Measurements from ENCODE around the gene DCUN1D4.
A peak's percentile ranks its signal among the peaks of the same experiment; 100 is the strongest.

DCUN1D4 gene

DNA sequence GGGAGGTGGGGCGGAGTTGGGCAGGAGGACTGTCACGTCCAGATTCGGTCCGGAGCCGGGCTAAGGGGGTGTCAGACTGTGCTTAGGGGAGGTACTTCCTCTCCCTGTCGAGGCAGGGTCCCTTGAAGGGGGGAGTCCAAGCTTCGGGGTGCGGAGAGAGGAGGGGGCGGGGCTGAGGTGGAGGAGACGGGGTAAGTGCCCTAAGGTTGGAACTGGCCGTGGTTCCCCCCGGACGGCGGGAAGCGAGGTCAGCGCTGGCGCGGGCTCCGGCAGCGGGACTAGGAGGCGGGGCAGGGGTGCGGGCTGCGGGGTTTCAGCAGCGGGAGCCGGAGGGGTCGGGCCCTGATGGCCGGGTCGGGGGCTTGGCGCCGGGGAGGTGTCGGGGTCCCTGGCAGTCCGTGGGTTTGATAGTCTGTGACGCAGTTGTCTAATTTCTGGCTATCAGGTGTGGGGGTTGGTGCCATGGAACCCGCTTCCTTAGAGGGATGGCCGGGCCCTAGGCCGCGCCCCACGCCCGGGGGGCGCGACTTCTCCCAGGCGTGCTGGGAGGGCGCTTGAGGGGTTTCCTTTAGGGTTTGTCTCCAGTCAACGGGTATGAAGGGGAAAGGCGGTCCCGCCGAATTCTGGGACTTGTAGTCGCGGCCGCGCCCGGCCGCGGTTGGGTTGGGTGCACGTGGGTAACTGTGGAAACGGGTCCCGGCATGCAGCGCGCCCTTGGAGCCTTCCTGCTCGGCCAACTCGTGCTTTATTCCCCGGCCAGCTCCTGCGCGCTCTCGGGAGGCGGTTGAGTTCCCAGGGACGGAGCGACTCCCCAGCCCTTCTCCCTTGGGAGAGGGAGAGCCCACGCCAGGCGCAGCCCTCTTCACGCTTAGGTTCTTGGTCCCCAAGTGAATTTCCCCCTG, 1.5 kb downstream of the DCUN1D4 start:
- peak; percentile 73 for ATAC-seq

GRCh38 chr4:51845055-51845426, 2.1 kb downstream of the DCUN1D4 start:
- no peak for TF ChIP-seq ZNF70 (CRISPR knock-in tag; IDR thresholded peaks at IDR 0.05)
- TF ChIP-seq, protein P1, sequence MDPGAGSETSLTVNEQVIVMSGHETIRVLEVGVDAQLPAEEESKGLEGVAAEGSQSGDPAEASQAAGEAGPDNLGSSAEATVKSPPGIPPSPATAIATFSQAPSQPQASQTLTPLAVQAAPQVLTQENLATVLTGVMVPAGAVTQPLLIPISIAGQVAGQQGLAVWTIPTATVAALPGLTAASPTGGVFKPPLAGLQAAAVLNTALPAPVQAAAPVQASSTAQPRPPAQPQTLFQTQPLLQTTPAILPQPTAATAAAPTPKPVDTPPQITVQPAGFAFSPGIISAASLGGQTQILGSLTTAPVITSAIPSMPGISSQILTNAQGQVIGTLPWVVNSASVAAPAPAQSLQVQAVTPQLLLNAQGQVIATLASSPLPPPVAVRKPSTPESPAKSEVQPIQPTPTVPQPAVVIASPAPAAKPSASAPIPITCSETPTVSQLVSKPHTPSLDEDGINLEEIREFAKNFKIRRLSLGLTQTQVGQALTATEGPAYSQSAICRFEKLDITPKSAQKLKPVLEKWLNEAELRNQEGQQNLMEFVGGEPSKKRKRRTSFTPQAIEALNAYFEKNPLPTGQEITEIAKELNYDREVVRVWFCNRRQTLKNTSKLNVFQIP (CRISPR knock-in tag; IDR thresholded peaks at IDR 0.05; ENCODE audit: borderline replicate concordance, low read depth) = no peak
- TF ChIP-seq PATZ1 (CRISPR knock-in tag; IDR thresholded peaks at IDR 0.05; ENCODE audit: borderline replicate concordance) = no peak
- no peak for TF ChIP-seq ZNF565 (CRISPR knock-in tag; conservative IDR thresholded peaks at IDR 0.05; ENCODE audit: low read depth)
- no peak for TF ChIP-seq CSDC2 (CRISPR knock-in tag; IDR thresholded peaks at IDR 0.05)
- no peak for TF ChIP-seq PPARA (CRISPR knock-in tag; IDR thresholded peaks at IDR 0.05; ENCODE audit: borderline replicate concordance)
- TF ChIP-seq GLIS3 (CRISPR knock-in tag; IDR thresholded peaks at IDR 0.05) = no peak
- TF ChIP-seq ZC3H10 (CRISPR knock-in tag; IDR thresholded peaks at IDR 0.05) = no peak
- no peak for TF ChIP-seq OSR1 (CRISPR knock-in tag; IDR thresholded peaks at IDR 0.05)
- TF ChIP-seq CREB5 (CRISPR knock-in tag; IDR thresholded peaks at IDR 0.05; ENCODE audit: low read depth) = no peak
- TF ChIP-seq, protein P2, sequence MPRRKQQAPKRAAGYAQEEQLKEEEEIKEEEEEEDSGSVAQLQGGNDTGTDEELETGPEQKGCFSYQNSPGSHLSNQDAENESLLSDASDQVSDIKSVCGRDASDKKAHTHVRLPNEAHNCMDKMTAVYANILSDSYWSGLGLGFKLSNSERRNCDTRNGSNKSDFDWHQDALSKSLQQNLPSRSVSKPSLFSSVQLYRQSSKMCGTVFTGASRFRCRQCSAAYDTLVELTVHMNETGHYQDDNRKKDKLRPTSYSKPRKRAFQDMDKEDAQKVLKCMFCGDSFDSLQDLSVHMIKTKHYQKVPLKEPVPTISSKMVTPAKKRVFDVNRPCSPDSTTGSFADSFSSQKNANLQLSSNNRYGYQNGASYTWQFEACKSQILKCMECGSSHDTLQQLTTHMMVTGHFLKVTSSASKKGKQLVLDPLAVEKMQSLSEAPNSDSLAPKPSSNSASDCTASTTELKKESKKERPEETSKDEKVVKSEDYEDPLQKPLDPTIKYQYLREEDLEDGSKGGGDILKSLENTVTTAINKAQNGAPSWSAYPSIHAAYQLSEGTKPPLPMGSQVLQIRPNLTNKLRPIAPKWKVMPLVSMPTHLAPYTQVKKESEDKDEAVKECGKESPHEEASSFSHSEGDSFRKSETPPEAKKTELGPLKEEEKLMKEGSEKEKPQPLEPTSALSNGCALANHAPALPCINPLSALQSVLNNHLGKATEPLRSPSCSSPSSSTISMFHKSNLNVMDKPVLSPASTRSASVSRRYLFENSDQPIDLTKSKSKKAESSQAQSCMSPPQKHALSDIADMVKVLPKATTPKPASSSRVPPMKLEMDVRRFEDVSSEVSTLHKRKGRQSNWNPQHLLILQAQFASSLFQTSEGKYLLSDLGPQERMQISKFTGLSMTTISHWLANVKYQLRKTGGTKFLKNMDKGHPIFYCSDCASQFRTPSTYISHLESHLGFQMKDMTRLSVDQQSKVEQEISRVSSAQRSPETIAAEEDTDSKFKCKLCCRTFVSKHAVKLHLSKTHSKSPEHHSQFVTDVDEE (CRISPR knock-in tag; IDR thresholded peaks at IDR 0.05) = no peak
- no peak for ATAC-seq

More for the DNA sequence above, 1.5 kb downstream of the DCUN1D4 start:
- TF ChIP-seq, protein P2 (CRISPR knock-in tag; IDR thresholded peaks at IDR 0.05) = no peak
- no peak for TF ChIP-seq ZC3H10 (CRISPR knock-in tag; IDR thresholded peaks at IDR 0.05)
- TF ChIP-seq ZFP30 (CRISPR knock-in tag; IDR thresholded peaks at IDR 0.05) = no peak

GRCh38 chr4:51845711-51846110, 2.8 kb downstream of the DCUN1D4 start:
- ATAC-seq = no peak
- TF ChIP-seq ISL1 (CRISPR knock-in tag; IDR thresholded peaks at IDR 0.05) (peak; percentile 70), BACH2 (CRISPR knock-in tag; IDR thresholded peaks at IDR 0.05; ENCODE audit: borderline replicate concordance) (no peak)

DNA sequence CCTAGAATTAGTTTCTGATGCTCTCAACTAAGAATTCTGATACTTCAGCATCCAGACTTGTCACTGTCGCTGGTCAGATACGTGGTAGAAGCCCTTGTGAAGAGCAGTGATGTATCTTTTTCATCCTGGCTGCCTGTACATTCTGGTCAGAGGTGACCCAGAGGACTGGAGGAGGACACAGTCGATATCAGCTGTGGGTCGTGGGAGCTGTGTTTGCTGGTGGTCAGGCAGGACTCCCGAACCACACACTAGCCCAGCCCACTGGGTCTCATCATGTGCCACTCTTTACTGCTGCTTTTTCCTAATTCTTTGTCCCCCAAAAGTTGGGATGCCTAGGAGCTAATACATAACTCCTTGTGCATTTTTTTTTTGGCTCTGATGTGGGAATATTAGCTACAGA, 6.5 kb downstream of the DCUN1D4 start:
- TF ChIP-seq CREB5 (CRISPR knock-in tag; IDR thresholded peaks at IDR 0.05; ENCODE audit: low read depth) (no peak), ZFP30 (CRISPR knock-in tag; IDR thresholded peaks at IDR 0.05) (no peak)
- ATAC-seq = no peak
